ENCODE measurements around the gene SEMA7A. TPM values are rescaled to one million over a fixed set of nuclear protein-coding genes. Genes with fewer than 3 reads are reported as not detected.
A peak's percentile ranks its signal among the peaks of the same experiment; 100 is the strongest.
"Not testable (repeated sequence)": the region's sequence is repeated elsewhere in the genome, so short reads cannot be mapped to it uniquely, and the experiment has no call there.

The SEMA7A gene
- total RNA-seq, 1 donor from 2014 or later, result 1.6 TPM

DNA sequence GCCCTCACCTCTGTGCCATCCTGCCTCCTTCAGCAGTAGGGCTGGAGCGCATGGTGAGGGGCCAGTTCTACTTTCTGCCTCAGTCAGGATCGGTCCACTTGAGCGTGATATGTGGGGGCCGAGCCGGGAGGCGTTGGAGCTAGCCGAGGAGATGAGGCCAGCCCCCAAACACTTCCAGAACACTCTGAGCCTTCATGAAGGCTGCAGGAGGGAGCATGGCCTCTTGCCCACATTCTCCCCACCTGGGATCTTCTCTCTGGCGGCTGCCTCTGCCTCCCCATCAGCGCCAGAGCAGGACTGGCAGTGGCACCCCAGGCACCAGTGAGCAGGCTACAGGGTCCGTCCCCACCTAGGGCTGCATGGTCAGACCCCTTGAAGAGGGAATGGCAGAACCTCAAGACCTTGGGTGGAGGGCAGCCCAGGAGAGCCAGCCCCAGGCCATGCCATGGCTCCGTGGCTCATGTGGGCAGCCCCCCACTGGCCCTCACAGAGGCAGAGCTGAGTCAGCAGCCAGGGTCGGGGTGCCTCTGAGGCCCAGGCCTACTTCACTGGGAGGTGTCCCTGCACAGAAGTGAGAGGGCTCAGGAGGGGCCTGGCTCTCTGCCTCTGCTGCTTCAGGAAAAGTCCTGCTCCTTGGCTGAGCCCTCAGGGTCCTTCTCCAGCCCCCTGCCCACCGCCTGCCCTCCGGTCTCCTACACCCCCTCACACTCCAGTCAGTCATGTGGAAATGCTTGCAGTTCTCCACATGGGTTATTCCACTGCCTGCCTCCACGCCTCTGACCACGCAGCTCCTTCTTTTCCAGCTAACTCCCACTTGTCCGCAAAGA, 38.2 kb downstream of the SEMA7A start:
- DNase-seq (ENCODE audit: missing footprints), result peak; percentile 67
- ATAC-seq, result peak; percentile 17
- intact Hi-C loops (cut with DNase I), result no loop called here

DNA sequence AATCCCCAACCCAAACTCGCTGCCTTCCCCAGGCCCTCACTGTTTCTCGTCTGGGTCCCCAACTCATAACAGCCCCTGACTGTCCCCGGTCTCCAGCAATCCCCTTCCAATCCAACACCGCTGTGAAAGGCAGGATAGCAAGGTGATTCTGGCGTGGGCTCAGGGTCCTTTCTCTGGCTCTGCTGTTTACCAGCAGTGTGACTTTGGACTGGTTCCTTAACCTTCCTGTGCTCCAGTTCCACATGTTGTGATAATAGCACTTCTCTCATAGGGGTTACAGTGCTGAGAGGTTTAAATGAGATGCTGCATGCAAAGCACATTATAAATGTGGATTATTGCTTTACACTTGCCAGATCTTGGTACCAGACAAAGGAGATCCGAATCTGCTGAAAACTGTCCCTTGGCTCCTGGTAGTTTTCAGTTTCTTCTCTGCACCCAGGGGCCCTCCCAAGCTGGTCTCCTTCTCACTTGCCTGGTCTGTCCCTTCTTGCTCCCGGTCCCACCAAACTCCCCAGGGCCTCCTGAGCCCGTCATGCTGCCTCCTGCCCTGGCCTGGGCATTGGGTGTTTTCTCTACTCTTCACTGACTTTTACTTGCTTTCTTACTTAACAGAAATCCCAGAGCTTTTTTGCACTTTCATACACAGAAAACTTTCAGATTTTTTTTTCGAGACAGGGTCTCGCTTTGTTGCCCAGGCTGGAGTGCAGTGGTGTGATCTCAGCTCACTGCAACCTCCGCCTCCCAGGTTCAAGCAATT, 39.5 kb downstream of the SEMA7A start:
- no peak for ATAC-seq
- DNase-seq (ENCODE audit: missing footprints), result no peak
- intact Hi-C loops (cut with DNase I), result no loop called here

DNA sequence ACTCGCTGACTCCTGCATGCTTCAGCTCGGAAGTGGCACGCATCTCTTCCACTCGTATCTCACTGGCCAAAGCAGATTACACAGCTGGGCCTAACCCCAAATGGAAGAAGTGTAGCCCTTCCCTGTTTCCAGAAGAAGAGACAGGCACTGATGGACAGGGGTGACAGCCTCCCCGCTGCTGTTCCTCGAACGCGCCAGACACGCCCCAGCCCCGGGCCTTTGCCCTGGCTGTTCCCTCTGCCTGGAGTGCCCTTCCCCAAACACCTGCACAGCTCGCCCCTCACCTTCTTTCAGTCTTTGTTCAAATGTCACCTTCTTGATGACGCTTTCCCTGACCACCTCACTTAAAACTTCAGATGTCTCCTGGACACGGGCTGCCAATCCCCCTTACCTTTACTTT, 40.3 kb downstream of the SEMA7A start:
- ATAC-seq (no peak), DNase-seq (ENCODE audit: missing footprints) (no peak)
- intact Hi-C loops (cut with DNase I), result no loop called here

DNA sequence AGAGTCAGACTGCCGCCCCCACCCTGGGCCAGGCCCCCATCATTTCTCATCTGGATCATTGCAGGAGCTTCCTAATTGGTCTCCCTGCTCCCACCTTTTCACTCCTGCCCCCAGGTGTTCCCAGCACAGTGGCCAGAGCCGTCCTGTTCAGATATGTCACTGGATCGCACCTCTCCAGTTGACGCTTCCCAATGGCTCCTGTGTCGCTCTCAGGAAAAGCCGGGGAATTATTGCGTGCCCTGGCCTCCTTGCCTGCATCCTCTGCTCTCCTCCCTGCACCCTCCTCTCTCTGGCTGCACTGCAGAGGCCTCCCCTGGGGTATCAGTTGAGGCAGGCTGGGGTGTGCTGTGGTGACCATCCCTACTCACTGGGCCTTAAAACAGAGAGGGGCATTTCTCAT, 40.9 kb downstream of the SEMA7A start:
- ATAC-seq, result no peak
- no peak for DNase-seq (ENCODE audit: missing footprints)
- intact Hi-C loops (cut with DNase I), result no loop called here

DNA sequence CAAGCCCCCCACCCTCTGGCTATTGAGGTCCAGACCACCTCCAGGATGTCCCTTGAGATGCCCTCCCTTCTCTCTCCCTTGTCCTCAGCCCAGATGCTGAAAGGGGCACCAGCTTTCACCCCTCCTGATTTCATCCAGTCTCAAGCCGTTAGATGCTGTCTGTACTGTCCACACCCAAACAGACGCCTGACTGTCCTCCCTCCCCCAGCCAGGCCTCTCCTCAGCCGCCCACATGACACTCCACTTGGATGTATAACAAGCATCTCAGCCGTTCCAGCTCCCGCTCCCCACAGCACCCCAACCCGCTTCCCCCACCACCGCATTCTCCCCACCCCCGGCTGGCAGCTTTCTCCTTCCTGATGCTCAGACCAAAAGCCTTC, 41.3 kb downstream of the SEMA7A start:
- ATAC-seq (no peak), DNase-seq (ENCODE audit: missing footprints) (no peak)
- intact Hi-C loops (cut with DNase I), result no loop called here

DNA sequence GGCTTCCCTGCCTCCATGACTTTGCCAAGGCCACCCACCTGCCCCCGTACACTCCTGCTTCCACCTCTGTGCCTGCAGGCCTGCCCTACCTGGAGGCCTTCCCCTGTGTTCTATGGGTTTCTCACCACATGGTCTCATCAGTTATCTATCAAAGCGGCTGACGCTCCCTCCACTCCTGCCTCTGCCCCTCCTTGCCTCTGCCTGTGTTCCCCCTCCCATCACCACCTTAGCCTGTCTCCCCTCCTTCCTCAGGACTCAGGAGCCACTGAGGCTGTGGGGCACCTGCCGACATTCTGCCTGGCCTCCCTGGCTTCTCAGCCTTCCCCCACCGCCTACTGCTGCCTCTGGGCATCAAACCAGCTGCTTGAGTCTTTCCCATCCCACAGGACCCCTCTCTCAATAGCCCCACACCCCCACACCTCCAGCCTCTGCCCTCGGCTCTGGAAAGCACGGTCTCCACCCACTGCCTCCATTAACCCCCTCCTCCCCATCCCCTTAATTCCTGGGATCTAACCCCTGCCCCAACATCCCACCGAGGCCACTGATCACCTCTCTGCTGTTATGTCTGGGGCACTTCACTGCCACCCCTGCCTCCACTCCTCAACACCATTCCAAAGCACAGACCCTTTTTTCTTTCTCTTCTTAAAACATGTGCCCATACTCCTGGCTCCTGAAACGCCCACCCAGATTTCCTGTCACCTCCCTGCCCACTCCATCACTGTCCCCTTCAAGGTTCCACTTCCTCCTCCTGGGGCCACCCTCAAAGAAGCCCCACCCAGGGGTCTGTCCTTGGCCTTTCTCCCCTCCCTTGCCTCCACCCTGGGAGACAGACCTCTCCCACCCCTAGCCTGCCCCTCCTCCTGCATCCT, 41.9 kb downstream of the SEMA7A start:
- no peak for DNase-seq (ENCODE audit: missing footprints)
- intact Hi-C loops (cut with DNase I), result no loop called here
- no peak for ATAC-seq

DNA sequence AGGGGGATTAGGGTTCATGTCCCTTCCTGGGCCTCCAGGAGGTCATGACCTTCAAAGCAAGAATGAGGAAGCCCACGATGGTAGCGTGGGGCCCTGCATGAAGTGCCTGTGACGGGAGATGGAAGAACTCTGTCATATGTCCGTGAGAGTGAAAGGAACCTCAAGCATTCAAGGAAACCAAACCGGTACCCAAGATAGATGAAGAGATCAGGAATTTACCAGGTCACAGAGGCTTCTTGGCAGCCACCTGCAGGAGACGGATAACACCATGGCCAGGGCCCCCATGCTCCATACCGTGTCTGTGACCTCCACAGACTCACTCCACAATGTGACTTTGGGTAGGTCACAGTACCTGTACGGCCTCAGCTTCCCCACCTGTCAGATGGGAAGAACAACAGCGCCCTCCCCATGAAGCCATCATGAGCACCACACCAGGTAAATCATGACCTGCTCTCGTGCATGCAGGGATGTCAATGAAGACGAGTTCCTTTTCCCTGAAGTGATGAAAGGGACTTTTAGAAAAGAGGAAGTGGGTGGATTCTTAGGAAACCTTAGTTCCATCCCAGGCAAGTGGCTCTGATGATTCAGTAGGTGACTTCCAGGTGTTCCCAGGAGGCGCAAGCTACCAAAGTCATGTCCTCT, 43.0 kb downstream of the SEMA7A start:
- intact Hi-C loops (cut with DNase I), result no loop called here
- DNase-seq (ENCODE audit: missing footprints) (no peak), ATAC-seq (no peak)

DNA sequence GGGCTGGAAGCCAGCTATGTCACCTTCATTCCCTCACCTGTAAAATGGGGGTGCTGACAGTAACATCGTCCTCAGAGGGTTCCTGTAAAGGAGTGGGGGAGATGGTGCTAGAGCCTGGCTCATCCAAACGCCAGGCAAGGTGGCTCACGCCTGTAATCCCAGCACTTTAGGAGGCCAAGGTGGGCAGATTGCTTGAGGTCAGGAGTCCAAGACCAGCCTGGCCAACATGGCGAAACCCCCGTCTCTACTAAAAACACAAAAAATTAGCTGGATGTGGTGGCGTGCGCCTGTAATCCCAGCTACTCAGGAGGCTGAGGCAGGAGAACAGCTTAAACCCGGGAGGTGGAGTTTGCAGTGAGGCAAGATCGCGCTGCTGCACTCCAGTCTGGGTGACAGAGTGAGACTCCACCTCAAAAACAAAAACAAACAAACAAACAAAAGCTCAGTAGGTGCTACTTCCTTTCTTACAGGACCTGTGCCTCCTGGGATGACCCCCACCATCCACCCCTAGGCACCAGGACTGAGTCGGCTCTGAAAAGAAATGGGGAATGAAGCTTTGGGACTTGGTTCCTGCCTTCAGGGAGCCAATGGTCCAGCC, 43.6 kb downstream of the SEMA7A start:
- DNase-seq (ENCODE audit: missing footprints); ATAC-seq; intact Hi-C loops (cut with DNase I): not testable (repeated sequence)

DNA sequence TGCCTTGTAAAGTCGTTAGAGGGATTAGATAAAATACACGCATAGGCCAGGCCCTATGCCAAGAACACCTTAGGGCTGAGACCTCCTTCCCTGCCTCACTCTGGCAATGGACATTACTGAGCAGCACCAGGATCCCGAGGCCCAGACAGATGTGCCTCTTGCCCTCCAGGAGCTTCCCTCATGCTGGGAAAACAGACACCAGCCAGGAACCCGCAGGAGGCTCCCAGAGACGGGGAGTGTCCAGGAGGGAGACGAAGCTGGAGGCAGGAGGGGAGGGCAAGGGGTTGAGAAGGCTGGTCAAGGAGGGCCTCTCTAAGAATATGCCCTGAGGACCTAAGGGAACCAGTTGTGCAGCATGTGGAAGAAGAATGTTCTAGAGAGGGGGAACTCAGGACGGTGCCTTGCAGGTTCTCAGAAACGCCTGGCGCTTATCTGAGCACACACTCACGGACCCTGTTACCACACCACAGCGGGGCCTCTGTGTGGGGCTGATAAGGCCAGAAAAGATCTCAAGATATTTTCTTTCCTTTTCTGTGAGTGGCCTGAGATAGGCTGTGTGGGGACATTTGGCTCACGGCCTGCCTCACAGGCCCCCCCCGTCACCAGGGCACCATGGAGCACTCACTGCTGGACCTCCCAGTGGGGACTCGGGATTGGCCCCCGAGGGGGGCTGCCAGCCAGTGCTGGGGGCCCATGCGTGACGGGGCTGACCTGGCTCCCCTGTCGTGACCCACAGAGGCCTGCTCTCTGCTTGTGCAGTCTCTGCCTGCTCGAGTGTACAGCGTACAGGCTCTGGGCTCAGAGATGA, 44.3 kb downstream of the SEMA7A start:
- ATAC-seq, result no peak

DNA sequence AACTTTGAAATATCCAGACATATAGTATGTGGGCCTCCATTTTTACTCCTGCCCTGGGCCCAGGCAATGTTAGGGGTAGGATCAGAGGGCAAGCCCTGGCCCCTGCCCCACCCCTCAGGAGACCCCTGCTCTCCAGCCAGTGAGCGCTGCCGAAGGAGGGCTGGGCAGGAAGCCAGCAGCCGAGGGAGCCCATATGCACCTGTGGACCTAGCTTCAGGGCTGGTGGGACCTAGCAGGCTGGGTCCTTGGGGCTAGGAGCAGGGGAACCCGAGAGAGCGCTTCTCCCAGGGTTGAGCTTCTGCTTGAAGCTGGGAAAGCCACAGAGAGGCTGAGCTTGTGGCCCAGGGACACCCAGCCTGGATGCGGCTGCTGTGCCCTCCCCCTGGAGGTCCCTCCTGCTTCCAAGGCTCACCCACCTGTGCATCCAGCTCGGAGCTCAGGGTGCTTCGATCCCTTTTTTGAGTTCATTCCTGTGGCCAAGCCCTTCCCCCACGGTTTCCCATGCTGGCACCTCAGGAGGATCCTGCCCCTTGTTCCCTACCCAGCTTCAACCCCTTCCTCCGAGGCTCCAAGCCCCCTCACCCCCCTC, 45.3 kb downstream of the SEMA7A start:
- intact Hi-C loops (cut with DNase I), result no loop called here
- no peak for DNase-seq (ENCODE audit: missing footprints)

More for the DNA sequence above, 44.3 kb downstream of the SEMA7A start:
- intact Hi-C loops (cut with DNase I), result no loop called here
- DNase-seq (ENCODE audit: missing footprints), result no peak

DNA sequence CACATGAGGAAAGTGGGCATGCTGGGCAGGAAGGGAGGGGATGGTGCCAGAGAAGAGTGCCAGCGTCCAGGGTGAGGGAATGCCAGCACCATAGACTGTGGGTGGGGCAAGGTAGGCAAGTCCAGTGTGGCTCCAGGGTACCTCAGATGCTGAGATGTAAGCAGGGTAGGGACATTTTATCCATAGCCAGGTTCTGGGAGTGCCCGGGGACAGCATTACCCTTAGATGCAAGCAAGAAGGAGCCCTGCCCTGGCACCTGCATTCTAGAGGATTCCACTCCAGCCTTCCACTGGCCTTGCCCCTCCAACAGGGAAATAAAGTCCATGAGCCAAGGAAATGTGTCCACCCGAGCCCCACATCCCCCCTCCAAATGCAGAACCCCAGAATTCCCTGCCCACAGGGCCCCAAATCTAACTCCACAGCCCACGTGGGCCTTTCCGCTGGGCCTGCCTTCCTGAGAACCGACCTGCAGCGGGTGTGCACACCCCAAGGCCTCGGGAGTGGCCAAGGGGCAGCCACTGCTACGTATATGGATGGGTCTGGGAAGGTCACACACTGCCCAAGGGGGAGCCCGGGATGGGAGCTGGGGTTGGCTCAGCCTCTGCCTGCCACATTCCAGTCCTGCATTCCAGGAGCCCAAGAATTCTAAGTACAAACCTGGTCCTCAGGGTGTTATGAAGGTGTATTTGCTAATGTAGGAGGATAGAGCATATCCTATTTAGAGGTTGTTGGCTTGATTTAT, 46.0 kb downstream of the SEMA7A start:
- no peak for DNase-seq (ENCODE audit: missing footprints)

More for the DNA sequence above, 45.3 kb downstream of the SEMA7A start:
- no peak for ATAC-seq

DNA sequence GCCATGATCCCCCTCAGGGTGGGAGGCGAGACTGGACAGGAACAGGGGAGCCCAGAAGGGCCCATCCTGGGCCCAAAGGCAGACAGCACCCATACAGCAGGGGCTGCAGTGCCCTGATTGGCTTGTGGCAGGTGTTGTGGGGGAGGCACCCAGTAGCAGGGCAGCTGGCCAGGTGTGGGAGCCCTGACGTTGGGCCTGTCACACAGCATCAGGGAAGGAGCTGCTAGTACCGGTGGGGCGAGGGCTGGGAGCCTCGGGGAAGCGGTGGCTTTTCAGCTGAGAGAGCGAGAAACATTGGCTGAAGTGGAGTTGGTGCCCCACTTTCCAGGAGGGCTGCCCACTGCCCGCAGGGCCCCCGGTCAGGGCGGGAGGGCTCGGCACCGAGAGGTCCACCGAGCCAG, 46.6 kb downstream of the SEMA7A start:
- intact Hi-C loops (cut with DNase I), result no loop called here
- ATAC-seq (no peak), DNase-seq (ENCODE audit: missing footprints) (no peak)

More for the DNA sequence above, 46.0 kb downstream of the SEMA7A start:
- no peak for ATAC-seq
- intact Hi-C loops (cut with DNase I), result no loop called here

DNA sequence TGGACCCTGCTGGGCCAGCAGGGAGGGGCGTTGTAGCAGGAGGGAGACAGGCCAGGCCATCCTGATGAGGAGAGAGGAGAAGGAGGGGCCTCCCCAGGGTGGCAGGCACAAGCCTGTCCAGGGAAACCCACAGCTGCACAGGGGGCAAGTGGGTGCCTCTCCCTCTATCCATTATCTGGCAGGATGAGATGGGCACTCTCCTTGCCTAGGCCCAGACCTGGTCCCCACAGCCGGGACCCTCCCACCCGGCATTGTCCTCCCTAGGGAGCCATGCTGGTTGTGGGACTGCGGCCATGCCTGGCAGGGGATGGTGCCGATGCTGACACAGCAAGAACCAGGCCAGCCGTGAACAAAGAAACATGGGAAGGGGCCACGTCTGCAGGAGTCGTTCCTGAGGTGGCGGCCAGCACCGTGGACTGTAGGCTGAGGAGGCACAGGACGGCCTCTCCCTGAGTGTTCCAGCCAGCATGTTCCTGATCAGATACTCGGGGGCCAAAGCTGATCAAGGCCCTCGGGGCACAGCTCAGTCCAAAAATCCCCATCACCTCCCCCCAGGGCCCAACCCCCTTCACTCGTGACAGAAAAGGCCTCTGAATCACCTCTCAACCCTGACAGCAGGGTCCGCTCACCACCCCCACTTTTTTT, 47.1 kb downstream of the SEMA7A start:
- intact Hi-C loops (cut with DNase I), result no loop called here
- no peak for DNase-seq (ENCODE audit: missing footprints)
- ATAC-seq, result no peak

DNA sequence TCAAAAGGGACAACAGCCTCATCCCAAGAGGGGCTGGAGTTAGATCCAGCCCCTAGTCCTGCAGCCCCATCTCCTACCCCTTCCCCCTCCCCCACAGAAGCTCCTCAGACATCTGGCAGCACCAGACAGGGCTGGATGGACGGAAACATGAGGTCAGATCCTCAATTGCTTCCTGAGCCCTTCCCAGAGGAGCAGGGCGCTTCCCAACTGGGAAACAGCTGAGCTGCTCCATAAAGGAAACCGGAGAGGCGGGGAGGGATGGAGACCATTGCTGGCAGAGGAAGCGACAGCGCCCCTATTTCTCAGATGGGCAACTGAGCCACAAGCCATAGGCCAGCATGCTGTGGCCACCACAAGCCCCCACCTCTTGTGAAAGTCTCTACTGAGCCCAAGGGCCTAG, 48.0 kb downstream of the SEMA7A start:
- DNase-seq (ENCODE audit: missing footprints) (no peak), ATAC-seq (no peak)
- intact Hi-C loops (cut with DNase I), result no loop called here

DNA sequence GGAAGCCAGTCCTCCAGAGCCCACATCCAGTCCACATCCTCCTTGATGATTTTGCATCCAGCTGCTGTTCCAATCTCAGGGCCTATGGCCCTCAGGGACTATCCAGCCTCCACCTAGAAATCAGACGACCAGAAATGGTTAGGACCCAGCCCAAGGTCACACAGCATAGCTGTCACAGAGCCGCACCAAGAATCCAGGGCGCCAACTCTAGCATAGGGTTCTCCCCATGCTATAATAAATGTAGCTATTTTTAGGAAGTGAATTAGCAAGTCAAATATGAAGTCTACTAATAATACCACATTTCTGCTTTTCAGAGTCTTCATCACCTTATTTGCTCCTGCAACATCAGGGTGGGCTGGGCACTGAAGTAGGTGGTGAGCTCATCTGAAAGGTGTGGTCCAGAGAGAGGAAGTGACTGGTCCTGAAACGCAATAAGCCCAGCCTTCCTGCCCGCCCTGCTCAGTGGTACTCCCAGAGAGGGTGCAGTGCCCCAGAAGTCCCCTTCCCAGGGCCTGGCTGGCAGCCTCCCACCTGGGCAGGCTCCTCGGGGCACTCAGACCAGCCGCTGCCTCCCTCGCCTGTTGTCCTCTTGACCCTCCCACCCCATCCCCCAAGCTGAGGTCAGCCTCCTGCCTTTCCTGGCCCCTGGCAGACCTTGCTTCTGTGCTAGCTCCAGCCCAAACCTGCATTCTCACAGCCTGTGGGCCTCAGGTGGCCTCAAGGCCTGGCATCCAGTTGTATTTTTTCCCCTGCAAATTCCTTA, 48.7 kb downstream of the SEMA7A start:
- intact Hi-C loops (cut with DNase I), result no loop called here
- no peak for ATAC-seq

DNA sequence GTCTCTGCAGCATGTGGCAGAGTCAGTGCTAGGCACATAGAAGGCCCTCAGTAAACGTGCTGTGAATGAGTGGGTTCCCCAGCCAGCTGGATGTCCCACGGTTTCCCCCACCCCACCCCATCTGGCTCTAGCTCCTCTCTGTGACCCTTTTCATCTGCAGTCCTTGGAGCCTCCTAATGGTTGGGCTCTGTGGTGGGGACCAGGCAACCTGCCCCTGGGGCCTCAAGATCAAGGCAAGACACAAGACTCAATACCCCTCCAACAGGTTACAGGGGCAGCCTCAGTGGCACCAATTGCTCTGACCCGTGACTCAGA, 49.2 kb downstream of the SEMA7A start:
- DNase-seq (ENCODE audit: missing footprints) (no peak), ATAC-seq (no peak)
- intact Hi-C loops (cut with DNase I), result no loop called here

More for the DNA sequence above, 48.7 kb downstream of the SEMA7A start:
- no peak for DNase-seq (ENCODE audit: missing footprints)

Measured in Right ventricle myocardium inferior (tissue), 1 donor.